KMS-11 (cell line): ENCODE results near the gene PMVK.

Experiments
- H2AFZ ChIP-seq: fragments of 200-600 bp; sonication (generic); 2 replicates; pipeline ENCODE4 v1.6.1; 2016; ENCODE audit warnings: antibody characterized with exemption, mixed run types, low read depth
- H3K27ac ChIP-seq: fragments of 200-600 bp; sonication (generic); 2 replicates; pipeline ENCODE4 v1.6.1; 2016; ENCODE audit warnings: mild to moderate bottlenecking, mixed run types
- H3K27me3 ChIP-seq: fragments of 200-600 bp; sonication (generic); 2 replicates; pipeline ENCODE4 v1.6.1; 2017; ENCODE audit warnings: mild to moderate bottlenecking, low read depth, mixed run types, moderate library complexity; ENCODE audit not compliant: insufficient read depth
- H3K36me3 ChIP-seq: fragments of 200-600 bp; sonication (generic); 2 replicates; pipeline ENCODE4 v1.6.1; 2017; ENCODE audit warnings: mild to moderate bottlenecking, mixed run types; ENCODE audit not compliant: insufficient read depth
- H3K4me1 ChIP-seq: fragments of 200-600 bp; sonication (generic); 2 replicates; pipeline ENCODE4 v1.6.1; 2016; ENCODE audit warnings: mild to moderate bottlenecking, low read depth, mixed run types; ENCODE audit not compliant: poor library complexity, severe bottlenecking
- H3K4me2 ChIP-seq: fragments of 200-600 bp; sonication (generic); 2 replicates; pipeline ENCODE4 v1.7.0; 2016; ENCODE audit warnings: mild to moderate bottlenecking, mixed run types
- H3K4me3 ChIP-seq: fragments of 200-600 bp; sonication (generic); IDR thresholded peaks from 2 replicates; pipeline ENCODE4 v1.6.1; 2017; ENCODE audit warnings: low read depth, low read length, mixed read lengths; ENCODE audit not compliant: insufficient read depth
- H3K79me2 ChIP-seq: fragments of 200-600 bp; sonication (generic); 2 replicates; pipeline ENCODE4 v1.6.1; 2016; ENCODE audit warnings: low read depth, mixed run types; ENCODE audit not compliant: insufficient read depth
- H3K9ac ChIP-seq: fragments of 200-600 bp; sonication (generic); 2 replicates; pipeline ENCODE4 v1.6.1; 2016; ENCODE audit warnings: mild to moderate bottlenecking, mixed run types
- H4K20me1 ChIP-seq: fragments of 200-600 bp; sonication (generic); 2 replicates; pipeline ENCODE4 v1.6.1; 2016; ENCODE audit warnings: mild to moderate bottlenecking, mixed run types; ENCODE audit not compliant: insufficient read depth
- TF ChIP-seq, protein P1 (sequence below): fragments of 200-600 bp; sonication (generic); conservative IDR thresholded peaks from 2 replicates; pipeline ENCODE4 v1.6.1; 2017; ENCODE audit warnings: low read depth, mild to moderate bottlenecking, antibody characterized with exemption, low read length, moderate library complexity, mixed read lengths

The PMVK gene

DNA sequence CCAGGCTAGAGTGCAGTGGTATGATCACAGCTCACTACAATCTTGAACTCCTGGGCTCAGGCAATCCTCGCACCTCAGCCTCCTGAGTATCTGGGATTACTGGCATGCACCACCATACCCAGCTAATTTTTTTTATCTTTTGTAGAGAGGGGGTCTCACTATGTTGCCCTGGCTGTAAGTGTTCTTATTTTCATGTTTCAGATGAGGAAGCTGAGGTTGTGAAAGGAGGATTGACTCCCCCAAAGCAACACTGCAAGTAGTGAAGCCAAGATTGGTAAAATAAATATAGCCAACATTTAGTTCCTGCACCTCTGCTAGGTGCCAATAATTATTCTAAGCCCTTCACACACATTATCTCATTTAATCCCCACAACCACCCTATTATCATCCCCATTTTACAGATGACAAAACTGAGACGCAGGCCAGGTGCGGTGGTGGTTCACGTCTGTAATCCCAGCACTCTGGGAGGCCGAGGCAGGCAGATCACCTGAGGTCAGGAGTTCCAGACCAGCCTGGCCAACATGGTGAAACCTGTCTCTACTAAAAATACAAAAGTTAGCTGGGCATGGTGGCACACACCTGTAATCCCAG, 2.1 kb downstream of the PMVK start:
- Histone ChIP-seq H3K9ac (no peak overlapping the region), H3K36me3 (no peaks in the 10 kb centered on the region), H3K4me3 (no peak overlapping the region), H3K4me2 (no peak overlapping the region; the same call in 1 of the 2 replicates), H4K20me1 (no peaks in the 10 kb centered on the region), H3K27me3 (no peaks in the 10 kb centered on the region), H2AFZ (no peak overlapping the region), H3K27ac (no peak overlapping the region), H3K79me2 (peaks cover 27% of the 10 kb centered on the region), H3K4me1 (peaks cover 37% of the 10 kb centered on the region)
- TF ChIP-seq, protein P1, sequence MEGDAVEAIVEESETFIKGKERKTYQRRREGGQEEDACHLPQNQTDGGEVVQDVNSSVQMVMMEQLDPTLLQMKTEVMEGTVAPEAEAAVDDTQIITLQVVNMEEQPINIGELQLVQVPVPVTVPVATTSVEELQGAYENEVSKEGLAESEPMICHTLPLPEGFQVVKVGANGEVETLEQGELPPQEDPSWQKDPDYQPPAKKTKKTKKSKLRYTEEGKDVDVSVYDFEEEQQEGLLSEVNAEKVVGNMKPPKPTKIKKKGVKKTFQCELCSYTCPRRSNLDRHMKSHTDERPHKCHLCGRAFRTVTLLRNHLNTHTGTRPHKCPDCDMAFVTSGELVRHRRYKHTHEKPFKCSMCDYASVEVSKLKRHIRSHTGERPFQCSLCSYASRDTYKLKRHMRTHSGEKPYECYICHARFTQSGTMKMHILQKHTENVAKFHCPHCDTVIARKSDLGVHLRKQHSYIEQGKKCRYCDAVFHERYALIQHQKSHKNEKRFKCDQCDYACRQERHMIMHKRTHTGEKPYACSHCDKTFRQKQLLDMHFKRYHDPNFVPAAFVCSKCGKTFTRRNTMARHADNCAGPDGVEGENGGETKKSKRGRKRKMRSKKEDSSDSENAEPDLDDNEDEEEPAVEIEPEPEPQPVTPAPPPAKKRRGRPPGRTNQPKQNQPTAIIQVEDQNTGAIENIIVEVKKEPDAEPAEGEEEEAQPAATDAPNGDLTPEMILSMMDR = no peak

- no peak overlapping the region for H3K9ac ChIP-seq
- H3K27ac ChIP-seq = no peak overlapping the region
- H3K27me3 ChIP-seq = no peaks in the 10 kb centered on the region
- TF ChIP-seq, protein P1 = no peak
- peaks cover 14% of the 10 kb centered on the region for H3K4me1 ChIP-seq
- no peak overlapping the region for H2AFZ ChIP-seq
- H4K20me1 ChIP-seq = no peaks in the 10 kb centered on the region
- no peak overlapping the region for H3K4me2 ChIP-seq
- peaks cover 27% of the 10 kb centered on the region for H3K79me2 ChIP-seq
- no peaks in the 10 kb centered on the region; the same call in 1 of the 2 replicates for H3K36me3 ChIP-seq
- no peak overlapping the region for H3K4me3 ChIP-seq
These were observed 4.5 kb downstream of the PMVK start for GRCh38 chr1:154931940-154932487.

GRCh38 chr1:154926201-154926600, 10.3 kb downstream of the PMVK start:
- no peak overlapping the region for H3K4me3 ChIP-seq
- H3K27me3 ChIP-seq = no peaks in the 10 kb centered on the region
- no peak overlapping the region for H3K4me2 ChIP-seq
- H3K9ac ChIP-seq = no peak overlapping the region
- no peaks in the 10 kb centered on the region for H4K20me1 ChIP-seq
- H3K27ac ChIP-seq = no peak overlapping the region
- TF ChIP-seq, protein P1 = no peak
- peaks cover 6% of the 10 kb centered on the region; the same call in 1 of the 2 replicates for H3K36me3 ChIP-seq
- H2AFZ ChIP-seq = no peak overlapping the region
- H3K79me2 ChIP-seq = no peaks in the 10 kb centered on the region
- H3K4me1 ChIP-seq = peaks cover 9% of the 10 kb centered on the region

GRCh38 chr1:154925335-154926170, 11.0 kb downstream of the PMVK start:
- no peak overlapping the region for H3K9ac ChIP-seq
- H3K4me1 ChIP-seq = peaks cover 9% of the 10 kb centered on the region
- H4K20me1 ChIP-seq = no peaks in the 10 kb centered on the region
- no peak overlapping the region for H3K4me3 ChIP-seq
- no peaks in the 10 kb centered on the region for H3K79me2 ChIP-seq
- no peak overlapping the region for H2AFZ ChIP-seq
- TF ChIP-seq, protein P1 = no peak
- H3K27me3 ChIP-seq = no peaks in the 10 kb centered on the region
- H3K4me2 ChIP-seq = no peak overlapping the region
- peaks cover 6% of the 10 kb centered on the region; the same call in 1 of the 2 replicates for H3K36me3 ChIP-seq
- no peak overlapping the region for H3K27ac ChIP-seq
